VCaP (cell line): ENCODE measurements around the gene MPPED1.

Experiments
- H3K27ac ChIP-seq: fragments of 450-650 bp; 2 replicates; pipeline ENCODE4 v1.5.1; 2017
- CTCF ChIP-seq: fragments of 450-650 bp; conservative IDR thresholded peaks from 2 replicates; pipeline ENCODE4 v1.5.1; 2017; ENCODE audit warnings: mild to moderate bottlenecking, moderate library complexity

Gene MPPED1

DNA sequence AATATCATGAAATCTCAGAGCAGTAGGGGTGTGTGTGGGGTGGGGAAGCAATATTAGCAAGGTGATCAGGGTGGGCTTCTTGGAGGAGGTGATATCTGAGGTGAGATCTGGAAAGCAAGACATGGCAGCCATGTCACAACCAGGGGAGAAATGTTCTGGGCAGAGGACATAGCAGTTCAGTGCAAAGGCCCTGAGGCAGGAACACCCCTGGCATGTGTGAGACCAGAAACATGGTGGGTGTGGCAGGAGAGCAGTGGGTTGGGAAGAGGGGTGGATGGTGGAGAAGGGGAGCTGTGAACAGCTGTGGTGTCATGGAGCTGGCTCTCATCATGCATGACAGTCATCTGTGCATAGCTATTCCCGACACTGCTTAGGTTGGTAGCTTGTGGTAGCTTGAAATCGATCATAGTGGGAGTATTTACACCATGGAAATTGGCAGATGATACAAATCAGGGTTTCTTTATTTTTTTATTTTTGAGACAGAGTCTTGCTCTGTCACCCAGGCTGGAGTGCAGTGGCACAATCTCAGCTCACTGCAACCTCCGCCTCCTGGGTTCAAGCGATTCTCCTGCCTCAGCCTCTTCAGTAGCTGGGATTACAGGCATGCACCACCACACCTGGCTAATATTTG, 17.9 kb upstream of the MPPED1 start:
- no peak for TF ChIP-seq CTCF
- H3K27ac ChIP-seq = no peak overlapping the region

DNA sequence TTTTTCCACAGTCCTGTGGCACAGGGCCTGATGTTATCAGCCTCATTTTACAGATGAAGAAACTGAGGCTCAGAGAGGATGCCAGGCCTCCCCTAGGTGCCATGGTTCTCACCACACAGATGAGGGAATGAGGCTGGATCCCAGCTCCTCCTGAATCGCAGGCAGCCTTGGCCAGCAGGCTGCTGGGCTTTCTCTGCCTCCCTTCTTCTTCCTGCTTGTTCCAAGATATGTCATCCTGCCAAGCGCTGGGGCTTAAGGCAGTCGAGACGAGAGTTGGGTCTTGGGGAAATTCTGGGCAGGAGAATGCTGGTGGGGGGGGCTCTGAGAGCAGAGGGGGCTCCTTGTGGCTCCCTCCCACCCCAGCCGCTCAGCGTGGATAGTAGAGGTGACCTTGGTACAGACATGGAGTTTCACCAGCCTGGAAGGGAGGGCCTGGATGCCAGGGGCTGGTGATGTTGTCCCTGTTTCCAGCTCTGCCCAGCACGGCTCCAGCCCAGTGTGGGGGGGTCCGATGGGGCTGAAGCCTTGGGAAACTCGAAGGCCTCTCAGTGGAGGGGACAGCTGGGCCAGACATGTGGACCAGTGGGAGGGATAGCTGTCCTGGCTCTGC, 16.6 kb upstream of the MPPED1 start:
- peak overlapping the region; percentile 84; the same call in 1 of the 2 replicates for H3K27ac ChIP-seq
- no peak for TF ChIP-seq CTCF

GRCh38 chr22:43396321-43396933, 15.4 kb upstream of the MPPED1 start:
- H3K27ac ChIP-seq = peak overlapping the region; percentile 84
- no peak for TF ChIP-seq CTCF

GRCh38 chr22:43396934-43397457, 14.8 kb upstream of the MPPED1 start:
- no peak for TF ChIP-seq CTCF
- peak overlapping the region; percentile 84 for H3K27ac ChIP-seq

GRCh38 chr22:43397766-43398165, 14.0 kb upstream of the MPPED1 start:
- H3K27ac ChIP-seq = peak overlapping the region; percentile 84
- TF ChIP-seq CTCF = no peak

DNA sequence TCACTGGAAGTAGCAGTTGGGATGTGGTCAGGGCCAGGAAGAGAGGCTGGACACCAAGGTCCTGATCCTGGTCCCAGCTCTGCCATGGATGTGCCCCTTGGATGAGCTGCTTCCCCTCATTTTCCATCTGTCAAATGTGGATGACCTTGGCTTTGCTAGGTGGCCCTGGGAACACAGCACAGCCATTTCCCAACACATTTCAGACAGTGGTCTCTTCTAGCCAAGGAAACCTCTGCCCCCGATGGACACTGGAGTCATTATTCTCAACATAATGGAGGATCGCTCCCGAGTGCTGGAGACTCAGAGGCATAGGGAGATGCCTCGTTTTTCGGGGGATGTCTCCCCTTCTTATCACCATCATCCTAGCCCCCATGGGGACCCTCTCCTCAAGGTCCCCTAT, 13.6 kb upstream of the MPPED1 start:
- H3K27ac ChIP-seq = peak overlapping the region; percentile 84
- no peak for TF ChIP-seq CTCF

DNA sequence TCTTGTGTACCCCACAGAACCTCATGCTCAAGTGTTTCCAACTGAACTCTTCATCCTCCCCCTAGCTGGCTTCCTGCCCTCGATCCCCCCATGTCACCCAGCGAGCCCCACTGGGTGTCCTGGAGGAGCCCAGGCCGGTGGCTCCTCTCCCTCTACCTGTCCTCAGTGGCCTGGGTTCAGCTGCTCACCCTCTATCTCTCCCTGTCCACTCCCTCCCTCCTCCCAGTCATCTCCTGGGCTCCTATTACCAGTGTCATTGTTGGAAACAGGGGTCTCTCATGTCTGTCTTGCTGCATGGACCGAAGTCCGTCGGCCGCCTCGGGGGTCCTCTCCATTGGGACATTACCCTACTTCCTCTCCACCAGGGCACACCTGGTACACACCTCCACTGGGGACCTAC, 12.9 kb upstream of the MPPED1 start:
- no peak for TF ChIP-seq CTCF

More for the DNA sequence above, 12.9 kb upstream of the MPPED1 start:
- H3K27ac ChIP-seq = no peak overlapping the region
